GM19238 (cell line): Measurements from ENCODE around the gene DGCR2.
"Not testable (repeated sequence)": the region's sequence is repeated elsewhere in the genome, so short reads cannot be mapped to it uniquely, and the experiment has no call there.

Experiments used
- DNase-seq: peaks from one replicate; pipeline ENCODE4 v3.0.0; 2011; ENCODE audit warnings: low spot score; ENCODE audit not compliant: insufficient read length

Gene DGCR2

DNA sequence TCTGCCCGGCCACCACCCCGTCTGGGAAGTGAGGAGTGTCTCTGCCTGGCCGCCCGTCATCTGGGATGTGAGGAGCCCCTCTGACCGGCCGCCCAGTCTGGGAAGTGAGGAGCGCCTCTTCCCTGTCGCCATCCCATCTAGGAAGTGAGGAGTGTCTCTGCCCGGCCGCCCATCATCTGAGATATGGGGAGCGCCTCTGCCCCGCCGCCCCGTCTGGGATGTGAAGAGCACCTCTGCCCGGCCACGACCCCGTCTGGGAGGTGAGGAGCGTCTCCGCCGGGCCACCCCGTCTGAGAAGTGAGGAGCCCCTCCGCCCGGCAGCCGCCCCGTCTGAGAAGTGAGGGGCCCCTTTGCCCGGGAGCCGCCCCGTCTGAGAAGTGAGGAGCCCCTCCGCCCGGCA is 38.1 kb downstream of the DGCR2 start:
- not testable (repeated sequence) for DNase-seq

- DNase-seq, result no peak
These were observed 39.4 kb downstream of the DGCR2 start for GRCh38 chr22:19082793-19083192.

DNA sequence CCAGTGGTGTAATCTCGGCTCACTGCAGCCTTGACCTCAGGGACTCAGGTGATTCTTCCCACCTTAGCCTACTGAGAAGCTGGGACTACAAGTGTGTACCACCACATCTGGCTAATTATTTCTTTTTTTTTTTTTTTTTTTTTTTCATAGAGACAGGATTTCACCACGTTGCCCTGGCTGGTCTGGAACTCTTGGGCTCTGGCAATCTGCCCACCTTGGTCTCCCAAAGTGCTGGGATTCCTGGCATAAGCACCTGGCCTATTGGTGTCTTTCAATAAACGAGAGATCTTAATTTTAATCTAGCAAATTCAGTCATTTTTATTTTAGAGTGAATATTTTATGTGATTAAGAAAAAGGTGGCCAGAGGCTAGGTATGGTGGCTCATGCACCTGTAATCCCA is 40.1 kb downstream of the DGCR2 start:
- no peak for DNase-seq

DNA sequence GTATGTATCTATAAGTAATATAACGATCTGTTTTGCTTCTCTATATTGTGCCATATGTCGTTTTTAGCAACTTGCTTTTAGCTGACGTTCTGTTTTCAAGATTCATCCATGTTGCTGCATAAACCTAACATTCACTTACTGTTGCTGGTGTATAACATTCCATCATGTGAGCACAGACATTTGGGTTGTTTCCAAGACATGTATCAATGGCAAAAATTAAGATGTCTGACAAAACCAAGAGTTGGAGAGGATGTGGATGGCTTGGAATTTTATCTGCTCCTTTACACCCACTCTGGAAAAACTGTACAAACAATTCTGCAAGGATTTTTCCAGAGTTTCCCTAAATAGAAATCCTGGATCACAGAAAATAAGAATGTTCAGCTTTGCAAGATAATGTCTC is 40.9 kb downstream of the DGCR2 start:
- DNase-seq, result no peak

- no peak for DNase-seq
These were observed 41.4 kb downstream of the DGCR2 start for GRCh38 chr22:19080853-19081252.

- no peak for DNase-seq
These were observed 42.5 kb downstream of the DGCR2 start for GRCh38 chr22:19079691-19080090.

DNA sequence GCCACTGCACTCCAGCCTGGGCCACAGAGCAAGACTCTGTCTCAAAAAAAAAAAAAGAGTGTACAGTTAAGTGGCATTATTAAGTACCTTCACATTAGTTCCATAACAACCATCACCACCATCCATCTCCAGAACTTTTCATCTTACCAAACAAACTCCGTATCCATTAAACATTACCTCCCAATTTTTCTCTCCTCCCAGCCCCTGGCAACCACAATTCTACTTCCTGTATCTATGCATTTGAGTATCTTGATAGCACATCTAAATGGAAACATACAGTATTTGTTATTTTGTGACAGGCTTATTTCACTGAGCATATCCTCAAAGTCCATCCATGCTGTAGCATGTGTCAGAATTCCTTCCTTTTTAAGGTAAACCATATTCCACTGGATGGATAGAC is 46.8 kb downstream of the DGCR2 start:
- DNase-seq, result no peak

DNA sequence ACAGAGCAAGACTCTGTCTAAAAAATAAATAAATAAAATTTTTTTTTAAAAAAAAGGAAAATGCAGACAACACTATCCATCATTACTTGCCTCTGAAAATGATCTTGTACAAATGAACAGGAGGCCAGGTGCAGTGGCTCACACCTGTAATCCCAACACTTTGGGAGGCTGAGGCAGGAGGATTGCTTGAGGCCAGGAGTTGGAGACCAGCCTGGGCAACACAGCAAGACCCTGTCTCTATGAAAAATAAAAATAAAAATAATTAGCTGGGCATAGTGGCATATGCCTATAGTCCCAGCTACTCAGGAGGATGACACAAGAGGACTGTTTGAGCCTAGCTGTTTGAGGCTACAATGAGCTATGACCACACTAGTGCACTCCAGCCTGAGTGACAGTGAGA is 49.4 kb downstream of the DGCR2 start:
- DNase-seq, result not testable (repeated sequence)

GRCh38 chr22:19070397-19071169 is 51.6 kb downstream of the DGCR2 start:
- DNase-seq, result no peak

DNA sequence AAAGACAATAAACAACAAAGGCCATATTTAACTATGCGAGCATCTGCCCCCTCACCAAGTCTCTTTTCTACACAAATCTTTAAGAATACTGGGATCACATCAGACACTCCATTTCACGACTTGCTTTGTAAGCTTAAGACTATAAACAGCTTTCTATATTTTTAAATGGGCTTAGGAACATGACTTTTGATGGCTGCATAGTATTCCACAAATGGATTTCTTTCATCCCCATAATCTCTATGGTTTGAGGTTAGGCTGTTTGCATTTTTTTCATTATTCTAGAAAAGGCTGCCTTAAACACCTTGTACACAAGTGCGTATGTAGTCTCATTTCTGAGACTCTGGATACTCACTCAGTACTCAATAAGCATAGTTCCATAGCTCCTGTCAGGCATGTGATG is 52.8 kb downstream of the DGCR2 start:
- no peak for DNase-seq

GRCh38 chr22:19068784-19069271 is 53.4 kb downstream of the DGCR2 start:
- DNase-seq, result no peak

DNA sequence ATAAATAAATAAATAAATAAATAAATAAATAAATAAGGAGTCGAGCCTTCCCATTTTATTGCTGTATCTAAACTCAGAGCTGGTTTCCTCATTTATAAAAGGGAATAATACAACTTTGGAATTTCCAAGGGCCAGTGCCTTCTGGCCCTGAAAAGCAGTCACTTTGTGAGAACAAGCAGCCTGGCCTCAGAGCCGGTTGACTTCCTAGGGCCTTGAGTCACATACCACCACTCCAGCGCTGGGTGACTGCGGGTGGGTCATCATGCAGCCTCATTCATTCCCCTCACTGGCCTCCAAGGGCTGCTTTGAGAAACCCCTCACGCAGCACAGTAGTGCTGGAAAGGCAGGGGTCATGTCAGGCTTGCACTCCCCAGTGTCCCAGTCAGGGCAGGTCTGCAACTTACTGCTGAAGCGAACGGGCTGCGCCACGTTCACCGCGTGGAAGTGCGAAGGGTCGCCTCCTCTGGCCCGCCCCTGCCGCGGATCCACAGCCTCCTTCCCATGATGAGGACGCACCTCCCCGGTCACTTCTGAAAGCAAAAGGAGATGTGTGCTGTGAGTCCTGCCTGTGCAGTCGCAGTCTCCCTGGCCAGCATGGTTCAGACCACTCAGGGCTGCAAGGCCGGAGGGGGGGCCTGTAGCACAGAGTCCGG is 54.4 kb downstream of the DGCR2 start:
- no peak for DNase-seq

- no peak for DNase-seq
These were observed 55.5 kb downstream of the DGCR2 start for GRCh38 chr22:19066531-19067271.

- DNase-seq, result no peak
These were observed 56.3 kb downstream of the DGCR2 start for GRCh38 chr22:19065929-19066328.

GRCh38 chr22:19065298-19065859 is 56.8 kb downstream of the DGCR2 start:
- DNase-seq, result no peak

- DNase-seq, result no peak
These were observed 57.7 kb downstream of the DGCR2 start for GRCh38 chr22:19064354-19065054.

DNA sequence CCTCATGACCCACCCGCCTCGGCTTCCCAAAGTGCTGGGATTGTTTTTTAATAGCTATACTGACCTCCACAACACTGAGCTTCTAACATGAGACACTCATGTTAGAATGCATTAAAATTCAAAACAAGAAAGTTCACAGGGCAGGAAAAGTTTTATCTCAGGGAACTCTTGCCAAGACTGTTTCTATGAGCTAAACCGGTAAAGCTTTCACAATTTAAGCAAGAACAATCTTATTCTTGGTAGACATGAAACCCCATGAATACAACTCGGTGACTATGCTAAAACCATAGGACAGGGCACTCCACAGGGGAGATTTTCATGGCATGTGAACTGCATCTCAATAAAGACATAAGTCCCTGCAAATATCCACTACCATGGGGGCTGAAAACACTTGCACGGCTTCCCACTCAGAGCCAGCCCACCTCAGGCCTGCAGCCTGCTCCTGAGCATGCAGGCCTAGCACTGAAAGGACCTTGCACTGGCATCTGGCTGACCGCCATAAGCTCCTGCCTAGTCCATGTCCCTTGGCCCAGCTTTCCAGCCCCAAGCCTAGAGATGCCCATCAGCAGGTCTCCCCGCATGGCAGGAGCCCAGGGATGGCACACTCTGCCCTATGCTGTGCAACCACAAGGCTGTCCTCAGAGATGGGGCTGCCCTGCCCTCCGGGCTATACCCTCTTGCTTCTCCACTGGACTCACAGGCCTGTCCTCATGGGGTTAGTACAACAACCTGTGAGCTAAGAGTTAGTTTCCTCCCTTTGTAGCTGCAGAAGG is 58.4 kb downstream of the DGCR2 start:
- DNase-seq, result no peak

DNA sequence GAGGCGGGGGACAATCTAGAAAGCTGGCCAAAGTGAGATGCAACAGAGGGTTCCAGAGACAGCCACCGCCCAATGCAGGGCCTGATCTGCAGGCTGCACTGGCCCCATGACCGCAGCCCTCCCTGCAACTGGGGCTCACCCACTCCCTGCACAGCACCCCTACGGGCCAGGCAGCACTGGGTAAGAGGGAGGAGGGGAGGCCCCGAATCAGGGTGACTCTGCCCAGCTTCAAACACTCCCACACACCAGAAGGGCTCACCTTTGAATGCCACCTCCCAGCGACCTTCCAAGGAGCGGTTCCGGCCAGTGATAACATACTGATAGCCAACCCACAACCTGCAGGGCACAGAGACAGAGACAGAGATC is 59.3 kb downstream of the DGCR2 start:
- DNase-seq, result no peak

GRCh38 chr22:19062139-19062942 is 59.9 kb downstream of the DGCR2 start:
- DNase-seq, result no peak
